SU-DHL-6 (cell line): ENCODE data around the gene KBTBD8.

Experiments
- H2AFZ ChIP-seq: fragments of 200-600 bp; sonication (generic); 2 replicates; pipeline ENCODE4 v1.6.1; 2014; ENCODE audit warnings: low read depth, mild to moderate bottlenecking, moderate library complexity, mixed read lengths, antibody characterized with exemption, low read length; ENCODE audit not compliant: severe bottlenecking
- H3F3A ChIP-seq: fragments of 200-600 bp; shearing (Covaris generic); 2 replicates; pipeline ENCODE4 v1.6.0; 2016; ENCODE audit warnings: antibody characterized with exemption, mild to moderate bottlenecking; ENCODE audit not compliant: insufficient read depth
- H3K27ac ChIP-seq: fragments of 200-600 bp; sonication (generic); 2 replicates; pipeline ENCODE4 v1.5.1; 2016; ENCODE audit warnings: low read depth, mild to moderate bottlenecking, low read length, moderate library complexity, mixed read lengths
- H3K27me3 ChIP-seq: fragments of 200-600 bp; sonication (generic), shearing (Covaris generic); 2 replicates; pipeline ENCODE4 v1.6.0; 2014; ENCODE audit warnings: mild to moderate bottlenecking, low read length
- H3K36me3 ChIP-seq: fragments of 200-600 bp; sonication (generic); 2 replicates; pipeline ENCODE4 v1.6.1; 2014; ENCODE audit warnings: mild to moderate bottlenecking, low read length, mixed read lengths
- H3K4me2 ChIP-seq: fragments of 300-600, 200-600 bp; shearing (Covaris generic), sonication (generic); 2 replicates; pipeline ENCODE4 v1.6.0; 2014; ENCODE audit warnings: low read length, low read depth, mild to moderate bottlenecking; ENCODE audit not compliant: poor library complexity, severe bottlenecking
- H3K4me3 ChIP-seq: fragments of 200-600 bp; sonication (generic); 2 replicates; pipeline ENCODE4 v1.5.1; 2014; ENCODE audit warnings: antibody characterized with exemption, low read length, mild to moderate bottlenecking, mixed read lengths; ENCODE audit not compliant: insufficient read depth, poor library complexity, severe bottlenecking
- H3K79me2 ChIP-seq: fragments of 200-600 bp; sonication (generic); 2 replicates; pipeline ENCODE4 v1.6.1; 2014; ENCODE audit warnings: mild to moderate bottlenecking, low read length, moderate library complexity; ENCODE audit not compliant: insufficient read depth
- H3K9ac ChIP-seq: fragments of 200-600 bp; sonication (generic); 2 replicates; pipeline ENCODE4 v1.7.0; 2014; ENCODE audit warnings: mild to moderate bottlenecking, low read length
- H3K9me2 ChIP-seq: fragments of 200-600 bp; sonication (generic); replicated peaks from 2 replicates; pipeline ENCODE4 v1.6.1; 2014; ENCODE audit warnings: low read length; ENCODE audit not compliant: insufficient read depth
- H3K9me3 ChIP-seq: fragments of 200-600 bp; sonication (generic); 2 replicates; pipeline ENCODE4 v1.6.1; 2014; ENCODE audit warnings: low read length, mixed read lengths; ENCODE audit not compliant: insufficient read depth
- H4K20me1 ChIP-seq: fragments of 200-600 bp; sonication (generic); 2 replicates; pipeline ENCODE4 v1.6.1; 2014; ENCODE audit warnings: low read depth, mild to moderate bottlenecking, antibody characterized with exemption, low read length, moderate library complexity, mixed read lengths
- CTCF ChIP-seq: fragments of 200-600 bp; sonication (generic); IDR thresholded peaks from one replicate; pipeline ENCODE4 v1.5.1; 2017; ENCODE audit warnings: antibody characterized with exemption, mild to moderate bottlenecking, low read length, moderate library complexity; ENCODE audit not compliant: insufficient read depth, poor library complexity, severe bottlenecking
- EZH2phosphoT487 ChIP-seq: fragments of 200-600 bp; sonication (generic), shearing (Covaris generic); conservative IDR thresholded peaks from 2 replicates; pipeline ENCODE4 v1.6.1; 2018; ENCODE audit warnings: mild to moderate bottlenecking, antibody characterized with exemption, low read length, moderate library complexity, mixed read lengths

KBTBD8 gene

GRCh38 chr3:67028001-67028784 lies 30.1 kb downstream of the KBTBD8 start:
- Histone ChIP-seq H3K9ac (no peak overlapping the region), H3F3A (peaks cover 4% of the 10 kb centered on the region; the same call in 1 of the 2 replicates), H3K27ac (no peak overlapping the region), H3K9me3 (no peaks in the 10 kb centered on the region), H4K20me1 (no peaks in the 10 kb centered on the region), H3K9me2 (no peaks in the 10 kb centered on the region), H2AFZ (no peak overlapping the region), H3K4me3 (no peak overlapping the region), H3K4me2 (no peak overlapping the region), H3K27me3 (no peaks in the 10 kb centered on the region), H3K79me2 (no peaks in the 10 kb centered on the region), H3K36me3 (no peaks in the 10 kb centered on the region)
- TF ChIP-seq EZH2phosphoT487 (no peak), CTCF (no peak)

- Histone ChIP-seq H3K27me3 (no peaks in the 10 kb centered on the region), H3K4me2 (no peak overlapping the region), H3K9ac (no peak overlapping the region), H3K4me3 (no peak overlapping the region), H2AFZ (no peak overlapping the region), H3K9me2 (no peaks in the 10 kb centered on the region), H3F3A (no peaks in the 10 kb centered on the region), H3K9me3 (no peaks in the 10 kb centered on the region), H3K79me2 (no peaks in the 10 kb centered on the region), H3K27ac (no peak overlapping the region), H4K20me1 (no peaks in the 10 kb centered on the region), H3K36me3 (no peaks in the 10 kb centered on the region)
- TF ChIP-seq CTCF (no peak), EZH2phosphoT487 (no peak)
Observed at GRCh38 chr3:67030785-67031740, 33.0 kb downstream of the KBTBD8 start.

- no peaks in the 10 kb centered on the region; the same call in 1 of the 2 replicates for H3K36me3 ChIP-seq
- H3K9me2 ChIP-seq: no peaks in the 10 kb centered on the region
- no peak for TF ChIP-seq EZH2phosphoT487
- TF ChIP-seq CTCF: no peak
- no peak overlapping the region for H2AFZ ChIP-seq
- no peak overlapping the region for H3K4me3 ChIP-seq
- H3F3A ChIP-seq: no peaks in the 10 kb centered on the region
- H3K27ac ChIP-seq: no peak overlapping the region
- H3K79me2 ChIP-seq: no peaks in the 10 kb centered on the region
- no peaks in the 10 kb centered on the region for H3K27me3 ChIP-seq
- no peak overlapping the region for H3K9ac ChIP-seq
- H3K9me3 ChIP-seq: no peaks in the 10 kb centered on the region
- no peaks in the 10 kb centered on the region for H4K20me1 ChIP-seq
- no peak overlapping the region for H3K4me2 ChIP-seq
Observed at GRCh38 chr3:67031986-67032385, 33.9 kb downstream of the KBTBD8 start.
